Measurements from ENCODE around the gene MYO3B. TPM values are rescaled to one million over a fixed set of nuclear protein-coding genes. Genes with fewer than 3 reads are reported as not detected.

Gene MYO3B
- total and polyA plus RNA-seq, 2 of the 8 experiments (the other 6 are each of a cell fraction or from before 2014, with no cell fraction given): 0.17 to 0.19 TPM

DNA sequence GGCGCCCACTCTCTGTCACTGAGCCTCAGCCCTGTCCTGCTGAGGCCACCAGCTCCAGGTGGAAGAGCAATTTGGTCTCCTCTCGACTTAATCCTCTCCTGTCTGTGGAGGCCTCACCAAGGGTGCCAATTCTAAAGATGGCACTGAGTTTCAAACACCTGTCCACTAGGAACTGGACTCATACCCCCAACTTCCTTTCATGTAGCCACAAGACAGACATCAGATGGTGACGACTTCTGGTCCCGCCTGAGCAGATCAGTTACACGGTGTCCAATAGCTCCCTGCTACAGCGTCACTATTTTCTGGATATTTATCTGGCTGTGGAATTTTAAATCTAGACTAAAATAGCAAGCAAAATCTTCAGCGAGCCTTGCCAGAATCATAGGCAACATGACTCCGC, 512.7 kb downstream of the MYO3B start:
- H2AFZ ChIP-seq (ENCODE audit: low read length): no peak overlapping the region
- no peak overlapping the region for H4K8ac ChIP-seq (ENCODE audit: extremely low read depth, insufficient read depth, low read length)
- WGBS, 2 experiments (ENCODE audit: extremely low coverage in 1 of 2, insufficient coverage in 1 of 2, insufficient read length in 1 of 2, insufficient replicate concordance in 2 of 2, low coverage in 1 of 2, low lambda C conversion rate in 2 of 2, missing lambda C conversion rate in 1 of 2): 89% methylated on average over 8 of the region's 8 CpGs; no CpG with 5 or more reads in 1 of the 2 experiments
- TF ChIP-seq, protein P1, sequence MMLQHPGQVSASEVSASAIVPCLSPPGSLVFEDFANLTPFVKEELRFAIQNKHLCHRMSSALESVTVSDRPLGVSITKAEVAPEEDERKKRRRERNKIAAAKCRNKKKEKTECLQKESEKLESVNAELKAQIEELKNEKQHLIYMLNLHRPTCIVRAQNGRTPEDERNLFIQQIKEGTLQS (IDR thresholded peaks at IDR 0.05; ENCODE audit: insufficient read depth, low read depth, low read length): no peak

More for the DNA sequence above, 512.7 kb downstream of the MYO3B start:
- Histone ChIP-seq H4K20me1 (replicated peaks in 1 of 2; ENCODE audit: control insufficient read depth in 1 of 2, insufficient read depth in 2 of 2, low read length in 2 of 2) (no peaks in the 10 kb centered on the region), H3K9me3 (ENCODE audit: insufficient read depth in 2 of 2, low read depth in 1 of 2, low read length in 1 of 2) (no peaks in the 10 kb centered on the region), H2BK5ac (ENCODE audit: low read depth, low read length) (no peak overlapping the region), H2BK20ac (ENCODE audit: low read length) (no peak overlapping the region), H3K18ac (ENCODE audit: extremely low read depth, low read length) (no peak overlapping the region), H2BK15ac (ENCODE audit: low read length) (no peak overlapping the region), H4K5ac (ENCODE audit: insufficient read length, low read depth, low read length) (no peak overlapping the region), H2BK12ac (ENCODE audit: low read depth, low read length) (no peak overlapping the region), H3K9ac (replicated peaks in 1 of 4; ENCODE audit: extremely low read depth in 1 of 4, low read depth in 3 of 4, low read length in 3 of 4) (no peak overlapping the region), H3K4me2 (ENCODE audit: insufficient read depth in 1 of 2, low read depth in 2 of 2, low read length in 2 of 2) (no peak overlapping the region), H2BK120ac (replicated peaks; ENCODE audit: low read depth, low read length) (no peak overlapping the region), H4K91ac (replicated peaks; ENCODE audit: insufficient read length, low read length) (no peak overlapping the region), H3K4ac (replicated peaks; ENCODE audit: insufficient read length, low read depth, low read length) (no peak overlapping the region), H3K36me3 (ENCODE audit: control insufficient read depth in 2 of 4, insufficient read depth in 4 of 4, low read length in 3 of 4) (no peaks in the 10 kb centered on the region), H3K27ac (ENCODE audit: low read depth, low read length) (no peak overlapping the region), H3K79me2 (ENCODE audit: control insufficient read depth in 1 of 2, insufficient read depth in 2 of 2, low read length in 2 of 2) (no peaks in the 10 kb centered on the region), H3K23me2 (ENCODE audit: low read depth, low read length) (no peaks in the 10 kb centered on the region), H3K4me1 (replicated peaks in 1 of 4; ENCODE audit: control insufficient read depth in 3 of 4, insufficient read depth in 4 of 4, low read length in 3 of 4) (peaks cover 0 to 12% (median 4%) of the 10 kb centered on the region in 4 experiments; a peak in 6 of 7 replicates), H3K23ac (ENCODE audit: insufficient read length) (no peak overlapping the region), H3K14ac (ENCODE audit: insufficient read length) (no peak overlapping the region), H2AK5ac (ENCODE audit: low read depth, low read length) (no peak overlapping the region), H3K79me1 (ENCODE audit: low read depth, low read length) (no peaks in the 10 kb centered on the region), H3K56ac (replicated peaks; ENCODE audit: insufficient read length, low read depth, low read length) (no peak overlapping the region), H3K4me3 (ENCODE audit: extremely low read depth in 1 of 4, insufficient read depth in 2 of 4, low read depth in 3 of 4, low read length in 4 of 4) (no peak overlapping the region), H3K27me3 (replicated peaks in 1 of 4; ENCODE audit: control insufficient read depth in 3 of 4, extremely low read depth in 1 of 4, insufficient read depth in 3 of 4, low read length in 3 of 4) (no peaks in the 10 kb centered on the region; a peak in 1 of 7 replicates)
- ChIA-PET POLR2A (ENCODE audit: partially characterized antibody) (no interaction called here), CTCF (ENCODE audit: partially characterized antibody) (interaction anchor here (0.6 to 1.1 kb wide), 3 partner anchors 10 to 220 kb away, joined by 3 read pairs; no protein-coding TSS in a partner anchor)
- DNase-seq (ENCODE audit: low read depth in 1 of 2, low spot score in 2 of 2) (no peak), FAIRE-seq (no peak)
